Measurements from ENCODE around the gene CHKB.

GRCh38 chr22:50536226-50536625 lies 46.4 kb downstream of the CHKB start:
- TF ChIP-seq ZNF549 (tag by site-specific recombination; IDR thresholded peaks at IDR 0.05), result no peak
- no peak for TF ChIP-seq CTCF (tag by site-specific recombination; IDR thresholded peaks at IDR 0.05)
- no peak for TF ChIP-seq ZBTB8A (tag by site-specific recombination; IDR thresholded peaks at IDR 0.05)
- TF ChIP-seq ZNF514 (tag by site-specific recombination; IDR thresholded peaks at IDR 0.05), result no peak
- TF ChIP-seq, protein P1, sequence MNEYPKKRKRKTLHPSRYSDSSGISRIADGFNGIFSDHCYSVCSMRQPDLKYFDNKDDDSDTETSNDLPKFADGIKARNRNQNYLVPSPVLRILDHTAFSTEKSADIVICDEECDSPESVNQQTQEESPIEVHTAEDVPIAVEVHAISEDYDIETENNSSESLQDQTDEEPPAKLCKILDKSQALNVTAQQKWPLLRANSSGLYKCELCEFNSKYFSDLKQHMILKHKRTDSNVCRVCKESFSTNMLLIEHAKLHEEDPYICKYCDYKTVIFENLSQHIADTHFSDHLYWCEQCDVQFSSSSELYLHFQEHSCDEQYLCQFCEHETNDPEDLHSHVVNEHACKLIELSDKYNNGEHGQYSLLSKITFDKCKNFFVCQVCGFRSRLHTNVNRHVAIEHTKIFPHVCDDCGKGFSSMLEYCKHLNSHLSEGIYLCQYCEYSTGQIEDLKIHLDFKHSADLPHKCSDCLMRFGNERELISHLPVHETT (tag by site-specific recombination; IDR thresholded peaks at IDR 0.05), result no peak
- TF ChIP-seq ZNF624 (tag by site-specific recombination; IDR thresholded peaks at IDR 0.05), result no peak
- TF ChIP-seq ZNF837 (tag by site-specific recombination; IDR thresholded peaks at IDR 0.05), result no peak
- no peak for TF ChIP-seq HOXD13 (CRISPR knock-in tag; IDR thresholded peaks at IDR 0.05; ENCODE audit: borderline replicate concordance)
